GM12878 (cell line): Measurements from ENCODE around the gene TMEM37. TPM values are rescaled to one million over a fixed set of nuclear protein-coding genes. Genes with fewer than 3 reads are reported as not detected.

Experiments used
- ATAC-seq: fragments of 200-7000 bp; cut with Tn5 transposase; 3 replicates; pipeline ENCODE4 v1.9.1; 2020; ENCODE audit warnings: mild to moderate bottlenecking, moderate library complexity
- Bru-seq: library from RNA; stranded (reverse); fragments of 400-500 nt; gene quantifications from one replicate; lab custom pipeline; 2021; lab: Mats Ljungman, UMichigan
- BruChase-seq, 2 experiments: library from RNA; stranded (reverse); fragments of 400-500 nt; gene quantifications; one replicate each; lab custom pipeline; 2021; lab: Mats Ljungman, UMichigan
- BruUV-seq: library from RNA; stranded (reverse); fragments of 400-500 nt; replicated peaks from 2 replicates; lab custom pipeline; 2021; lab: Mats Ljungman, UMichigan
- CTCF ChIA-PET: fragments of 300-600 bp; sonication (Branson Sonifier 250); formaldehyde crosslinking; extraction: SDS; loops from one replicate; lab custom pipeline; 2021; ENCODE audit warnings: inconsistent platforms; lab: Yijun Ruan, JAX
- POLR2A ChIA-PET: fragments of 350-600 bp; formaldehyde crosslinking; extraction: SDS; loops from one replicate; lab custom pipeline; 2021; ENCODE audit warnings: inconsistent platforms; lab: Charles Lee
- RAD21 ChIA-PET: fragments of 300-600 bp; sonication (Branson Sonifier 250); formaldehyde crosslinking; loops from one replicate; lab custom pipeline; 2023; ENCODE audit warnings: antibody characterized with exemption; ENCODE audit not compliant: unreplicated experiment; lab: Charles Lee
- SMC1A ChIA-PET: fragments of 300-600 bp; sonication (Branson Sonifier 250); formaldehyde crosslinking; loops from one replicate; lab custom pipeline; 2023; ENCODE audit not compliant: unreplicated experiment, uncharacterized antibody; lab: Charles Lee
- DNase-seq: peaks from one replicate; pipeline ENCODE4 v3.0.0-alpha.2; 2011; ENCODE audit warnings: low read depth, low spot score
- FAIRE-seq: peaks from 3 replicates; lab custom pipeline; 2011; peaks lifted over from hg19 to GRCh38; lab: Jason Lieb, UNC
- H2AFZ ChIP-seq: 2 replicates; pipeline ENCODE4 v1.6.0; 2011; ENCODE audit warnings: low read depth, low read length, control low read depth; ENCODE audit not compliant: control insufficient read depth
- H3K27ac ChIP-seq: 2 replicates; pipeline ENCODE4 v1.5.1; 2011; ENCODE audit warnings: control low read depth; ENCODE audit not compliant: control insufficient read depth, insufficient read depth
- H3K27me3 ChIP-seq, 2 experiments: replicated peaks in 1 of 2; 2 replicates each; pipeline versions ENCODE4 v1.6.0 to v1.6.1; 2011; ENCODE audit warnings: low read length in 1 of 2; ENCODE audit not compliant: control insufficient read depth in 2 of 2, insufficient read depth in 2 of 2
- H3K36me3 ChIP-seq, 2 experiments: 2 replicates each; pipeline ENCODE4 v1.5.1; 2011; ENCODE audit warnings: low read length in 1 of 2; ENCODE audit not compliant: control insufficient read depth in 2 of 2, insufficient read depth in 2 of 2
- H3K4me1 ChIP-seq: 2 replicates; pipeline ENCODE4 v1.6.1; 2011; ENCODE audit warnings: mild to moderate bottlenecking, low read length, moderate library complexity, mixed read lengths; ENCODE audit not compliant: control insufficient read depth, insufficient read depth
- H3K4me2 ChIP-seq: 2 replicates; pipeline ENCODE4 v1.6.0; 2011; ENCODE audit warnings: control low read depth; ENCODE audit not compliant: control insufficient read depth, insufficient read depth
- H3K4me3 ChIP-seq: fragments of 200-600 bp; sonication (generic); 2 replicates; pipeline ENCODE4 v1.5.1; 2016
- H3K79me2 ChIP-seq: 2 replicates; pipeline ENCODE4 v1.6.0; 2011; ENCODE audit warnings: low read length; ENCODE audit not compliant: control insufficient read depth, insufficient read depth
- H3K9ac ChIP-seq: 2 replicates; pipeline ENCODE4 v1.8.0; 2011; ENCODE audit warnings: low read length, control low read depth, mixed read lengths; ENCODE audit not compliant: control insufficient read depth, insufficient read depth
- H3K9me3 ChIP-seq: replicated peaks from 3 replicates; pipeline ENCODE4 v1.5.1; 2011; ENCODE audit warnings: mild to moderate bottlenecking, low read length; ENCODE audit not compliant: control insufficient read depth, insufficient read depth
- H4K20me1 ChIP-seq: 2 replicates; pipeline ENCODE4 v1.6.0; 2011; ENCODE audit not compliant: control insufficient read depth, insufficient read depth
- BCL3 ChIP-seq: IDR thresholded peaks from 2 replicates; pipeline ENCODE4 v1.6.1; 2011; ENCODE audit warnings: borderline replicate concordance, low read depth, mild to moderate bottlenecking, moderate library complexity, low read length; ENCODE audit not compliant: insufficient read depth, poor library complexity, severe bottlenecking
- CHD1 ChIP-seq: IDR thresholded peaks from 2 replicates; pipeline ENCODE4 v1.6.1; 2012; ENCODE audit warnings: low read depth, low read length, improper control_type of control experiment
- CHD2 ChIP-seq: IDR thresholded peaks from 2 replicates; pipeline ENCODE4 v1.6.1; 2011; ENCODE audit warnings: low read depth, low read length, improper control_type of control experiment, borderline replicate concordance
- FOS ChIP-seq: IDR thresholded peaks from 3 replicates; pipeline ENCODE4 v1.6.1; 2011; ENCODE audit warnings: borderline replicate concordance; ENCODE audit not compliant: insufficient read length; ENCODE audit errors: extremely low read depth
- HDAC6 ChIP-seq: fragments of 200-600 bp; sonication (generic); IDR thresholded peaks from one replicate; pipeline ENCODE4 v1.8.0; 2017; ENCODE audit warnings: antibody characterized with exemption; ENCODE audit not compliant: unreplicated experiment
- HDGF ChIP-seq: fragments of 450-650 bp; IDR thresholded peaks from 2 replicates; pipeline ENCODE4 v1.6.1; 2016; ENCODE audit warnings: antibody characterized with exemption
- NFXL1 ChIP-seq: fragments of 450-650 bp; IDR thresholded peaks from 2 replicates; pipeline ENCODE4 v1.6.1; 2017; ENCODE audit warnings: antibody characterized with exemption, mild to moderate bottlenecking, borderline replicate concordance
- NR2F1 ChIP-seq: fragments of 450-650 bp; conservative IDR thresholded peaks from 2 replicates; pipeline ENCODE4 v1.6.1; 2017; ENCODE audit warnings: mild to moderate bottlenecking
- POLR2AphosphoS2 ChIP-seq: IDR thresholded peaks from 2 replicates; pipeline ENCODE4 v1.6.1; 2011; ENCODE audit warnings: low read depth, mild to moderate bottlenecking, low read length, improper control_type of control experiment, moderate library complexity
- RBBP5 ChIP-seq: fragments of 200-600 bp; sonication (generic); conservative IDR thresholded peaks from 2 replicates; pipeline ENCODE4 v1.6.1; 2016
- SMARCA5 ChIP-seq: fragments of 450-650 bp; IDR thresholded peaks from 2 replicates; pipeline ENCODE4 v1.6.1; 2017; ENCODE audit warnings: mild to moderate bottlenecking
- USF2 ChIP-seq: IDR thresholded peaks from 2 replicates; pipeline ENCODE4 v1.6.1; 2011; ENCODE audit warnings: low read depth, low read length, improper control_type of control experiment, borderline replicate concordance
- ZNF384 ChIP-seq: IDR thresholded peaks from 2 replicates; pipeline ENCODE4 v1.6.1; 2012; ENCODE audit warnings: low read depth, mild to moderate bottlenecking, low read length, improper control_type of control experiment, borderline replicate concordance
- WGBS: methylation state at CpG from one replicate; pipeline ENCODE4 v1.1.6; 2016; ENCODE audit warnings: low lambda C conversion rate; ENCODE audit not compliant: insufficient replicate concordance, insufficient coverage; ENCODE audit errors: missing lambda C conversion rate; 5-methylcytosine and 5-hydroxymethylcytosine counted together
- in situ Hi-C: fragments of 300-500 bp; cut with MboI; formaldehyde crosslinking; loops from 9 replicates; pipeline ENCODE4 v1.14.3; 2018; ENCODE audit warnings: mixed read lengths
- intact Hi-C: fragments of 100-400 bp; cut with micrococcal nuclease; formaldehyde crosslinking; loops from one replicate; pipeline ENCODE4 v1.14.2; 2022; ENCODE audit not compliant: unreplicated experiment
- long read RNA-seq, 2 experiments: library from polyadenylated mRNA; unstranded; transcript quantifications; one replicate each; pipeline ENCODE4 v2.0.0, GENCODE V29; 2019 to 2020
- polyA minus RNA-seq, 3 experiments: library from RNA; depleted of rRNA, polyadenylated mRNA; stranded (reverse); fragments of >200 nt; gene quantifications; 2 replicates each; pipeline ENCODE4 v1.2.3, GENCODE V29; 2011
- polyA plus RNA-seq, 11 experiments: library from polyadenylated mRNA; depleted of rRNA in 4 of 11; unstranded in 6 of 11; stranded (reverse) in 5 of 11; fragments of >200 nt; fragmentation: Nextera tagmentation in 4 of 11; fragmentation: Illumina TruSeq in 1 of 11; extraction: Ambion mirVana in 4 of 11; extraction: Trizol in 1 of 11; gene quantifications; 1 replicate in 1 of 11; 2 replicates in 10 of 11; pipeline versions ENCODE4 v1.2.1 to v1.2.3, GENCODE V29; 2011 to 2016; ENCODE audit warnings: inconsistent platforms in 2 of 11, missing spikeins in 2 of 11, low read depth in 1 of 11
- total RNA-seq, 4 experiments: library from RNA; depleted of rRNA in 3 of 4; stranded (reverse); fragments of >200 nt in 3 of 4; fragmentation: Illumina TruSeq in 1 of 4; extraction: Trizol in 1 of 4; gene quantifications; 2 replicates each; pipeline versions ENCODE4 v1.2.1 to v1.2.3, GENCODE V29; 2013 to 2021
- TF ChIP-seq, protein P1 (sequence below): fragments of 450-650 bp; IDR thresholded peaks from 2 replicates; pipeline ENCODE4 v1.6.1; 2017; ENCODE audit warnings: mild to moderate bottlenecking, low read depth, inconsistent platforms; ENCODE audit not compliant: poor library complexity, severe bottlenecking

Gene TMEM37
- total RNA-seq (2013; cell fraction: nucleolus; rRNA removed): 1.6 and 1.9 TPM in 2 replicates
- 0.28 TPM in 1 of 2 replicates, not detected in the other for total RNA-seq (2014; rRNA removed)
- total RNA-seq (2014; rRNA removed; fragmentation: Illumina TruSeq; extraction: Trizol): 0.09 TPM in 1 of 2 replicates, not detected in the other
- total RNA-seq (2021): 0.16 and 0.44 TPM in 2 replicates
- not detected for polyA plus RNA-seq (2011; ENCODE audit: low read depth)
- polyA plus RNA-seq (2011; rRNA removed): 0.32 and 0.67 TPM in 2 replicates
- polyA plus RNA-seq (2011; cell fraction: cytosol; rRNA removed): 0.45 and 0.70 TPM in 2 replicates
- polyA plus RNA-seq (2011; cell fraction: nucleus; rRNA removed): 1.2 and 1.3 TPM in 2 replicates
- 0.23 and 0.25 TPM in 2 replicates for polyA plus RNA-seq (2012)
- polyA plus RNA-seq (2014; fragmentation: Illumina TruSeq; extraction: Trizol): 0.10 and 0.16 TPM in 2 replicates
- polyA plus RNA-seq (2014; fragmentation: Nextera tagmentation; extraction: Ambion mirVana): under 1 TPM in 1 of 2 experiments, not detected in 1; 0.07 TPM
- 0.20 and 0.24 TPM in 2 replicates for polyA plus RNA-seq (2014; rRNA removed)
- not detected for polyA plus RNA-seq (2016; fragmentation: Nextera tagmentation; extraction: Ambion mirVana)
- polyA minus RNA-seq (2011; rRNA and poly(A)+ RNA removed): 0.51 and 0.88 TPM in 2 replicates
- 0.67 TPM in 1 of 2 replicates, not detected in the other for polyA minus RNA-seq (2011; cell fraction: cytosol; rRNA and poly(A)+ RNA removed)
- polyA minus RNA-seq (2011; cell fraction: nucleus; rRNA and poly(A)+ RNA removed): 0.24 and 0.67 TPM in 2 replicates
- Bru-seq, nascent RNA: percentile 49 among the genes with signal in this experiment
- percentile 36 among the genes with signal in this experiment for BruChase-seq, experiment 1, labeled RNA remaining after a 6-hour chase
- BruChase-seq, experiment 2, labeled RNA remaining after a 2-hour chase: percentile 39 among the genes with signal in this experiment
- long read RNA-seq, experiment 1, partial matches to known transcripts: 0 of 1 reads
- long read RNA-seq, experiment 1, other reads (novel, unspliced or antisense): 0 of 1 reads
- long read RNA-seq, experiment 2, partial matches to known transcripts: 0 of 6 reads
- long read RNA-seq, experiment 2, other reads (novel, unspliced or antisense): 3 of 6 reads

DNA sequence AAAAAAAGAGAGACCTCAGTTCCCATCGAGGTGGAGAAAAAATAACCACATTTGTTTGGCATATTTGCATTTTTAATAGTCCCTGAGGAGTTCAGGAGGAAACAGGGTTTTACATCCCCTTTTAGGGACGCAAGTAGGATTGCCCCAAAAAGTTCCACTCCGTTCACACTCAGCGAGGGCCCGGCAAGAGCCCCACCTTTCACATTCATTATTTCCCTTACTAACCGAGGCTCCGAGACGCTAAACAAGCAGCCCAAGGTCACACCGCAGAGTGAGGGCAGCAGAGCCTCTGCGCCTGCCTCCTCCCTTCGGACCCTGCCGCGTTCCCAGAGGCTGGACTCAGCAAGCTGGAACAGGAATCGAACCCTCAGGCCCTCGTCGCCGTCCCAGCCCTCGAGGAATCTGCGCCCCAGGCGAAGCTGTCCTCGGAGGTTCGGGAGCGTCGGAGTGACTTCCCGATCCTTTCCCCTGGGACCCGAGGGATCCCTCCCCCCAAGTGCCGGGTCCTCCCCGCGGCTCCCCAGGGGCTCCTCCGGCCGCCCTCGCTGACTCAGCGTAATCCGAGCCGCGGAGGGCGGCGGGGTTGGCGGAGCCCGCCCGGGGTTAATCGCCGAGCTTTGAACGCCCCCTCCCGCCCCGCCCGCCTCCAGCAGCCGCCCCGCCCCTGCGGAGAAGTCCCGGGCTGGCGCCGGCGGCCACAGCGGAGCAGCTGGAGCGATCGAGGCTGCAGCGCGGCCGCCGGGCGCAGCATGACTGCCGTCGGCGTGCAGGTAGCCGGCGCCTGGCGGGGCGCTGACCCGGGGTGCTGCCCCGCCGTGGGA lies at the start of gene TMEM37:
TMEM37 (plus strand) TSS at position 700 of the 821 bp plus-strand sequence; CDS start at position 750, 50 bp downstream.
- SMC1A ChIA-PET: interaction anchor here (0.6 to 3.7 kb wide), 4 partner anchors 16 to 44 kb away, joined by 3 to 23 read pairs (median 5); no protein-coding TSS in a partner anchor
- Histone ChIP-seq H3K4me3 (peak within 1 kb of the TSS; percentile 64), H3K9ac (peak within 1 kb of the TSS; percentile 61), H3K4me2 (peak within 1 kb of the TSS; percentile 93), H3K79me2 (no peaks in the 10 kb centered on the region), H3K4me1 (peaks cover 17% of the 10 kb centered on the region), H3K27ac (peak within 1 kb of the TSS; percentile 53; the same call in 1 of the 2 replicates), H3K27me3 (peaks cover 0 to 5% of the 10 kb centered on the region in 2 experiments; a peak in 2 of 4 replicates), H3K9me3 (no peaks in the 10 kb centered on the region), H4K20me1 (no peaks in the 10 kb centered on the region), H3K36me3 (no peaks in the 10 kb centered on the region), H2AFZ (peak within 1 kb of the TSS; percentile 86)
- WGBS: 6% methylated on average over 31 of the region's 72 CpGs
- FAIRE-seq (peak; percentile 75), ATAC-seq (peak; percentile 83), DNase-seq (peak; percentile 90)
- intact Hi-C loops (no loop called here), in situ Hi-C loops (no loop called here)
- POLR2A ChIA-PET: no interaction called here
- CTCF ChIA-PET: interaction anchor here (0.5 to 1.7 kb wide), 5 partner anchors 44 to 64 kb away, joined by 3 to 6 read pairs (median 3); partner anchors contain the start of gene DBI
- no TSS peak for BruUV-seq
- RAD21 ChIA-PET: interaction anchor here (1.4 to 1.9 kb wide), 3 partner anchors 15 to 550 kb away, joined by 3 to 9 read pairs (median 3); no protein-coding TSS in a partner anchor
- TF ChIP-seq FOS: no peak
- no peak for TF ChIP-seq USF2
- TF ChIP-seq ZNF384: peak; percentile 90
- TF ChIP-seq BCL3: no peak
- TF ChIP-seq CHD2: no peak
- TF ChIP-seq, protein P1, sequence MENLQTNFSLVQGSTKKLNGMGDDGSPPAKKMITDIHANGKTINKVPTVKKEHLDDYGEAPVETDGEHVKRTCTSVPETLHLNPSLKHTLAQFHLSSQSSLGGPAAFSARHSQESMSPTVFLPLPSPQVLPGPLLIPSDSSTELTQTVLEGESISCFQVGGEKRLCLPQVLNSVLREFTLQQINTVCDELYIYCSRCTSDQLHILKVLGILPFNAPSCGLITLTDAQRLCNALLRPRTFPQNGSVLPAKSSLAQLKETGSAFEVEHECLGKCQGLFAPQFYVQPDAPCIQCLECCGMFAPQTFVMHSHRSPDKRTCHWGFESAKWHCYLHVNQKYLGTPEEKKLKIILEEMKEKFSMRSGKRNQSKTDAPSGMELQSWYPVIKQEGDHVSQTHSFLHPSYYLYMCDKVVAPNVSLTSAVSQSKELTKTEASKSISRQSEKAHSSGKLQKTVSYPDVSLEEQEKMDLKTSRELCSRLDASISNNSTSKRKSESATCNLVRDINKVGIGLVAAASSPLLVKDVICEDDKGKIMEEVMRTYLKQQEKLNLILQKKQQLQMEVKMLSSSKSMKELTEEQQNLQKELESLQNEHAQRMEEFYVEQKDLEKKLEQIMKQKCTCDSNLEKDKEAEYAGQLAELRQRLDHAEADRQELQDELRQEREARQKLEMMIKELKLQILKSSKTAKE: peak; percentile 99
- no peak for TF ChIP-seq HDAC6
- TF ChIP-seq RBBP5: no peak
- no peak for TF ChIP-seq POLR2AphosphoS2
- TF ChIP-seq SMARCA5: peak; percentile 88
- no peak for TF ChIP-seq CHD1
- peak; percentile 89 for TF ChIP-seq NR2F1
- 0 out of 2 replicates have a peak, but pooled peaks have one; percentile 44 for TF ChIP-seq NFXL1
- no peak for TF ChIP-seq HDGF
